ENCODE data around the gene SIDT1.

GRCh38 chr3:113556316-113556945 is 24.1 kb downstream of the SIDT1 start:
- TF ChIP-seq CTCF (conservative IDR thresholded peaks at IDR 0.05 in 1 of 2, IDR thresholded peaks at IDR 0.05 in 1 of 2; ENCODE audit: low read depth in 1 of 2, low read length in 2 of 2) (no peak), EZH2 (IDR thresholded peaks at IDR 0.05; ENCODE audit: low read length, missing control alignments) (no peak)

Measured in fibroblast of lung (primary cell).